ENCODE measurements around the gene ERBB4.

ERBB4 gene

DNA sequence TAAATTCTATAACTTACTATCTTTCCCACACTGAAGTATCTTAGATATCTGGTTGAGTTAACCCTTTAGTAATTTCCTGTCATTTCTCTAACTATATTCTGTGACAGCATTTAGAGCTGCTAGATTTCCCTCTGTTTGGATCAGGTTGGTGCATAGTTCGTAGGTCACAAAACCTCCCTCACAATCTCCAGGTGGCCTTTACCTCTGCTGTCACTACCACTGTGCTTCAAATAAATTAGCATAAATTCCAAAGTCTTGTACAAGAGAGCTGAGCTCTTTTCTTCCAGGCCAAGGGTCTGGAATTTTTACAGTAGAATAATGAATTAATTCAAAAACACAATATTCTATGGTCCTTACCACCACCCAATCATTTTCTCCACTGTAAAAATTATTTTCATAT, 739.7 kb downstream of the ERBB4 start:
- TF ChIP-seq, protein P1, sequence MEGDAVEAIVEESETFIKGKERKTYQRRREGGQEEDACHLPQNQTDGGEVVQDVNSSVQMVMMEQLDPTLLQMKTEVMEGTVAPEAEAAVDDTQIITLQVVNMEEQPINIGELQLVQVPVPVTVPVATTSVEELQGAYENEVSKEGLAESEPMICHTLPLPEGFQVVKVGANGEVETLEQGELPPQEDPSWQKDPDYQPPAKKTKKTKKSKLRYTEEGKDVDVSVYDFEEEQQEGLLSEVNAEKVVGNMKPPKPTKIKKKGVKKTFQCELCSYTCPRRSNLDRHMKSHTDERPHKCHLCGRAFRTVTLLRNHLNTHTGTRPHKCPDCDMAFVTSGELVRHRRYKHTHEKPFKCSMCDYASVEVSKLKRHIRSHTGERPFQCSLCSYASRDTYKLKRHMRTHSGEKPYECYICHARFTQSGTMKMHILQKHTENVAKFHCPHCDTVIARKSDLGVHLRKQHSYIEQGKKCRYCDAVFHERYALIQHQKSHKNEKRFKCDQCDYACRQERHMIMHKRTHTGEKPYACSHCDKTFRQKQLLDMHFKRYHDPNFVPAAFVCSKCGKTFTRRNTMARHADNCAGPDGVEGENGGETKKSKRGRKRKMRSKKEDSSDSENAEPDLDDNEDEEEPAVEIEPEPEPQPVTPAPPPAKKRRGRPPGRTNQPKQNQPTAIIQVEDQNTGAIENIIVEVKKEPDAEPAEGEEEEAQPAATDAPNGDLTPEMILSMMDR (conservative IDR thresholded peaks at IDR 0.05) = no peak

DNA sequence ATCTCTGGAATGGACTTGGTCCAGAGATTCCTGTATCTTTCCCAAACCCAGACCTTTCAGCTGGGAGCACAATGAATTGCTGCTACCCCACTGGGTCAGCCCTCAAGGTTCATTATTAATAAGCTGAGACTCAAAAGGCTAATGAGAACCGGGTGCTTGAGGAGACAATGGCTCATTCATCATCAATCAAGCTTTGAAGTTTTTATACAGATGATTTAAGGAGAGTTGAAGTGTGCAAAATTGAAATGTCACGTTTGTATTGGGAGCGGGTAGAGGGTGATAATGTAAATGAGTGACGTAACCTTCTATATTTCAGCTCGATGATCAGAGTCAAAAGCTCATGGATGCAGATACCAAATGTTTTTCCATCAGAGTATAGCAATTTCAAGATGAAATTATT, 744.9 kb downstream of the ERBB4 start:
- H3K27ac ChIP-seq = no peak overlapping the region
- TF ChIP-seq, protein P1 (conservative IDR thresholded peaks at IDR 0.05) = no peak

More for the DNA sequence above, 739.7 kb downstream of the ERBB4 start:
- H3K27ac ChIP-seq = no peak overlapping the region

DNA sequence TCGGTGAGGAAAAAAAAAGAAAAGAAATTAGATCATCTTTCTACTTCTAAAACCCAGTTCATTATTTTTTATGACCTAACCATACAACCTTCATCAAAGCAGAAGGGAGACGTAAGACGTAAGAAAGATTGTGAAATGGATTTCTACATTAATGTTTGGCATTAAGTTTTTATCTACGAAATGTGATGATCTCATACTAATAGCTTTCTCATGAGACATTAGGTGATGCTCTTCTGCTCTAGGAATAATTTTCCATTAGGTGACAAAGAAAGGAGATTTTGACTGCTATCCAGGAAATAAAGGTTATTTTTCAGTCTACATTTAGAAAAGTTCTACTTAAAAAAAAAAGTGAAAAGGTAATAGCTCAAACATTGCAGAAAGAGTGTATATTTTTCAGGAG, 748.6 kb downstream of the ERBB4 start:
- H3K27ac ChIP-seq = no peak overlapping the region
- TF ChIP-seq, protein P1 (conservative IDR thresholded peaks at IDR 0.05) = no peak

DNA sequence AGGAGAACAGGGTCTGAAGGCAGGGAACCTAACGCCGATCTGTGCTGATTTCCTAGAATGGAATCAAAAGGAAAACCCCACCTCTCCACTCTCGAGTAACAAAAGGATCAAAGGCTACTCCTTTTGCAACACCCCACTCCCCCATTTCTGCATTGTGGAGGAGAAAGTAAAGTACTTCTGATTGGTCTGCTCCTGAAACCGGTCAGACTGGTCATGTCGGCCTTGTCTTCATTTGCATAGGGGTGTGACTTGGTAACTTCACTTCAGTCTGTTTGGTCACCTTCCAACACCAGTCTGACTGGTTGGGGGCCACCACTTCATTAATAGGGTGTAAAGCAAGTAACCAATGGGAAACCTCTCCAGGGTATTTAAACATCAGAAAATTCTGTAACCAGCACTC, 771.9 kb downstream of the ERBB4 start:
- TF ChIP-seq, protein P1 (conservative IDR thresholded peaks at IDR 0.05) = no peak
- H3K27ac ChIP-seq = no peak overlapping the region

DNA sequence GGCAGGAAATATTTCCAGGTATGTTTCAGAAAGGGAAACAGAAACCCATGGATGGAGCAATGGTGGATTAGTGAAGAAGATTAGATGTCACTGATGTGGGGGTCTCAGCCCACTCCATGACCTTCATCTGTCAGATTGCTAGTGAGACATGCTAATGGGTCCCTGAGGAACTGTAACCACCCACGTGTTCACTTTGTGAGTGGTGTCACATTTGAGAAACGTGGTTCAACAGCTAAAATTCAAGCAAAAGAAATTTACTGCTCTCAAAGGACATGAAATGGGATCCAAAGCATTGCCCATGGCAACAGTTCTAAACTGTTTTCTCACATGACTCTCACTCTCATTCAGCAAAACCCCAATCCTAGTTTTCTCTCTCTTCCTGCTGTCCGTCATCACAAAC, 776.1 kb downstream of the ERBB4 start:
- no peak overlapping the region for H3K27ac ChIP-seq
- TF ChIP-seq, protein P1 (conservative IDR thresholded peaks at IDR 0.05) = no peak

DNA sequence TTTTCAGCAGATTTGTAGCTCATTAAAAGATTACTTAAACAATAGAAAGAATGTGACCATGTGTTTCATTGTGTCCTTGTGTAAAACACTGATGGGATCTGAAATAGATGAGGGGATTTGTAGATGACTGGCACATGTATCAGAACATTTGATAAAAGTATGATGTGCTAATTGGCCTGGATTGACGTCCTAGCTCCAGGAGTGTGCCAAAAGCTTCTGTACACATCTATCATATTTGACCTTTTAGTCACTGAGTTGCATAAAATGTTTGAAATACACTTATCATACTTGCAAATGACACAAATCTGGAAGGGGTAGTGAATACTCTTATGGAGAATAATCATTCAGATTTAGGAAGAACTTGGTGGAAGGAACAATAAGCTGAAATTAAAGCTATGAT, 778.5 kb downstream of the ERBB4 start:
- no peak overlapping the region for H3K27ac ChIP-seq
- TF ChIP-seq, protein P1 (conservative IDR thresholded peaks at IDR 0.05) = no peak

DNA sequence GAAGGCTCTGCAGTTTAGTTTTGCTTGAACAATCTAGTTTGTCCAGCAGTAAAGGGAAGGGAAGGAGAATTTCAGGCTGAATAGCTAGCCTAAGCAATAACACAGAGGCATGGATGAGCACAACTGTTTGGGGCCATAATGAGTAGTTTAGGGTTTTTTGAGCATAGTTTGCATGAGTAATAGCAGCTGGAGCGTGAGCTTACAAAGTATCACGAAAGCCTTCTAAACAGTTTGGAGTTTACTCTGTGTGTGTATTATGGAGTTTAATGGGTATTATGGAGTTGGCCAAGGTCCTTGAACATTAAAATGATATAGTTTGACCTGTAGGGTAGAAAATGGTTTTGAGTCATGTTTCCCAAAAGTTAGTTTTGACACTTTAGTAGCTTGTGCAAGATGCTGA, 782.3 kb downstream of the ERBB4 start:
- no peak overlapping the region for H3K27ac ChIP-seq
- TF ChIP-seq, protein P1 (conservative IDR thresholded peaks at IDR 0.05) = no peak

DNA sequence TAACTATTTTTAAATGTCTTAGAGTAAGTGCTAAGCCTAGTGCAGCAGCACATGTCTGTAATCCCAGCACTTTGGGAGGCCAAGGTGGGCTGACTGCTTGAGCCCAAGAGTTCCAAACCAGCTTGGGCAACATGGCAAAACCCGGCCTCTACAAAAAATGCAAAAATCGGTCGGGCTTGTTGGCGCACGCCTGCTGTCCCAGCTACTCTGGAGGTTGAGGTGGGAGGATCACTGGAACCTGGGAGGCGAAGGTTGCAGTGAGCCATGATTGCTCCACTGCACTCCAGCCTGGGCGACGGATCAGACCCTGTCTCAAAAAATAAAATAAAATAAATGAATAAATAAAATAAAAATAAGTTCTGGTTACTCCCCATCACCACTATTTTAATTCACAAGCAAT, 783.4 kb downstream of the ERBB4 start:
- TF ChIP-seq, protein P1 (conservative IDR thresholded peaks at IDR 0.05) = no peak

More for the DNA sequence above, 783.4 kb downstream of the ERBB4 start:
- no peak overlapping the region for H3K27ac ChIP-seq

Data from VCaP (cell line).